H9 (cell line): Measurements from ENCODE around the gene MYO7B. TPM values are rescaled to one million over a fixed set of nuclear protein-coding genes. Genes with fewer than 3 reads are reported as not detected.

Experiments
- DNase-seq: peaks from one replicate; pipeline ENCODE4 v3.0.0-alpha.2; 2017
- H2AFZ ChIP-seq: one replicate; pipeline ENCODE4 v1.6.1; 2013; ENCODE audit warnings: mild to moderate bottlenecking, low read length, control low read depth, moderate library complexity
- H2AK5ac ChIP-seq: 2 replicates; pipeline ENCODE4 v1.6.1; 2013; ENCODE audit warnings: low read length, control low read depth, mixed read lengths; ENCODE audit not compliant: insufficient read length
- H2BK120ac ChIP-seq: one replicate; pipeline ENCODE4 v1.6.1; 2013; ENCODE audit warnings: low read depth, mild to moderate bottlenecking, low read length, control low read depth, inconsistent platforms; ENCODE audit not compliant: poor library complexity, severe bottlenecking
- H2BK12ac ChIP-seq: 2 replicates; pipeline ENCODE4 v1.6.1; 2013; ENCODE audit warnings: low read length, control low read depth, mixed read lengths, low read depth; ENCODE audit not compliant: insufficient read length
- H2BK15ac ChIP-seq: 2 replicates; pipeline ENCODE4 v1.6.1; 2013; ENCODE audit warnings: low read depth, low read length, control low read depth
- H2BK20ac ChIP-seq: one replicate; pipeline ENCODE4 v1.6.1; 2013; ENCODE audit warnings: low read depth, mild to moderate bottlenecking, low read length, control low read depth, inconsistent platforms; ENCODE audit not compliant: poor library complexity, severe bottlenecking
- H2BK5ac ChIP-seq: 2 replicates; pipeline ENCODE4 v1.6.1; 2013; ENCODE audit warnings: low read length, control low read depth, mixed read lengths; ENCODE audit not compliant: insufficient read length
- H3K14ac ChIP-seq: 2 replicates; pipeline ENCODE4 v1.6.1; 2013; ENCODE audit warnings: low read length, control low read depth; ENCODE audit not compliant: insufficient read depth
- H3K18ac ChIP-seq: 2 replicates; pipeline ENCODE4 v1.6.1; 2013; ENCODE audit warnings: low read depth, mild to moderate bottlenecking, mixed read lengths, low read length, control low read depth; ENCODE audit not compliant: insufficient read length
- H3K23ac ChIP-seq: 2 replicates; pipeline ENCODE4 v1.6.1; 2013; ENCODE audit warnings: low read length, control low read depth, mixed read lengths, low read depth; ENCODE audit not compliant: insufficient read length
- H3K23me2 ChIP-seq: 2 replicates; pipeline ENCODE4 v1.6.1; 2013; ENCODE audit warnings: low read depth, mild to moderate bottlenecking, mixed read lengths, low read length, control low read depth; ENCODE audit not compliant: insufficient read length, poor library complexity, severe bottlenecking
- H3K27ac ChIP-seq: 2 replicates; pipeline ENCODE4 v1.5.1; 2013; ENCODE audit warnings: low read length, control low read depth, mixed read lengths, low read depth; ENCODE audit not compliant: insufficient read length
- H3K27me3 ChIP-seq: 2 replicates; pipeline ENCODE4 v1.6.1; 2013; ENCODE audit warnings: low read length, control low read depth, inconsistent platforms; ENCODE audit not compliant: insufficient read depth
- H3K4ac ChIP-seq: 2 replicates; pipeline ENCODE4 v1.6.1; 2013; ENCODE audit warnings: low read depth, mild to moderate bottlenecking, control low read depth, inconsistent platforms, low read length, moderate library complexity
- H3K4me1 ChIP-seq: 2 replicates; pipeline ENCODE4 v1.6.1; 2013; ENCODE audit warnings: low read length, control low read depth, inconsistent platforms; ENCODE audit not compliant: insufficient read depth
- H3K4me2 ChIP-seq: 2 replicates; pipeline ENCODE4 v1.6.1; 2013; ENCODE audit warnings: low read length, control low read depth, mixed read lengths; ENCODE audit not compliant: insufficient read length, insufficient read depth
- H3K56ac ChIP-seq: 2 replicates; pipeline ENCODE4 v1.6.1; 2013; ENCODE audit warnings: low read depth, mild to moderate bottlenecking, mixed read lengths, low read length, control low read depth; ENCODE audit not compliant: insufficient read length
- H3K79me1 ChIP-seq: 2 replicates; pipeline ENCODE4 v1.6.1; 2013; ENCODE audit warnings: low read depth, mild to moderate bottlenecking, moderate library complexity, low read length, control low read depth, inconsistent platforms; ENCODE audit not compliant: insufficient read depth, poor library complexity, severe bottlenecking
- H3K79me2 ChIP-seq: 2 replicates; pipeline ENCODE4 v1.6.1; 2013; ENCODE audit warnings: low read length, control low read depth, inconsistent platforms; ENCODE audit not compliant: insufficient read depth
- H3K9ac ChIP-seq: 2 replicates; pipeline ENCODE4 v1.6.1; 2013; ENCODE audit warnings: low read length, control low read depth, mixed read lengths; ENCODE audit not compliant: insufficient read length; ENCODE audit errors: extremely low read depth
- H3K9me3 ChIP-seq: one replicate; pipeline ENCODE4 v1.6.1; 2013; ENCODE audit warnings: low read depth, low read length, inconsistent platforms; ENCODE audit not compliant: control insufficient read depth
- H3T11ph ChIP-seq: one replicate; pipeline ENCODE4 v1.6.1; 2013; ENCODE audit warnings: mild to moderate bottlenecking, low read length, control low read depth, inconsistent platforms
- H4K20me1 ChIP-seq: one replicate; pipeline ENCODE4 v1.6.1; 2013; ENCODE audit not compliant: control insufficient read depth, insufficient read length, insufficient read depth
- H4K5ac ChIP-seq: 2 replicates; pipeline ENCODE4 v1.6.1; 2013; ENCODE audit warnings: low read depth, mild to moderate bottlenecking, mixed read lengths, low read length, control low read depth; ENCODE audit not compliant: insufficient read length
- H4K8ac ChIP-seq: replicated peaks from 2 replicates; pipeline ENCODE4 v1.6.1; 2013; ENCODE audit warnings: low read length, control low read depth, mixed read lengths, low read depth; ENCODE audit not compliant: insufficient read length
- H4K91ac ChIP-seq: 2 replicates; pipeline ENCODE4 v1.6.1; 2013; ENCODE audit warnings: low read depth, mild to moderate bottlenecking, moderate library complexity, mixed read lengths, low read length, control low read depth; ENCODE audit not compliant: insufficient read length
- H3K27ac Mint-ChIP-seq, 3 experiments: 2 replicates in 2 of 3; 3 replicates in 1 of 3; pipeline ENCODE4 v1.8.0; 2020 to 2021; ENCODE audit warnings: mixed read lengths in 3 of 3, mild to moderate bottlenecking in 1 of 3, moderate library complexity in 1 of 3
- H3K27me3 Mint-ChIP-seq: 2 replicates; pipeline ENCODE4 v1.8.0; 2021; ENCODE audit warnings: low read depth, mild to moderate bottlenecking, moderate library complexity, mixed read lengths
- H3K36me3 Mint-ChIP-seq, 3 experiments: 2 replicates in 2 of 3; 3 replicates in 1 of 3; pipeline ENCODE4 v1.8.0; 2020 to 2021; ENCODE audit warnings: low read depth in 3 of 3, mixed read lengths in 3 of 3; ENCODE audit not compliant: insufficient read depth in 1 of 3
- H3K4me1 Mint-ChIP-seq, 2 experiments: 2 replicates each; pipeline ENCODE4 v1.8.0; 2020; ENCODE audit warnings: mixed read lengths in 2 of 2
- H3K4me3 Mint-ChIP-seq, 2 experiments: 2 replicates in 1 of 2; 3 replicates in 1 of 2; pipeline ENCODE4 v1.8.0; 2020 to 2021; ENCODE audit warnings: mild to moderate bottlenecking in 2 of 2, mixed read lengths in 2 of 2, moderate library complexity in 1 of 2
- H3K9me3 Mint-ChIP-seq, 2 experiments: 2 replicates in 1 of 2; 3 replicates in 1 of 2; pipeline ENCODE4 v1.8.0; 2020; ENCODE audit warnings: mild to moderate bottlenecking in 2 of 2, mixed read lengths in 2 of 2, moderate library complexity in 1 of 2
- total RNA-seq: library from RNA; stranded (reverse); gene quantifications from 2 replicates; pipeline ENCODE4 v1.2.1, GENCODE V29; 2021
- TF ChIP-seq, protein P1 (sequence below): fragments of 200-600 bp; sonication (generic); conservative IDR thresholded peaks from 3 replicates; pipeline ENCODE4 v1.8.0; 2021; ENCODE audit warnings: antibody characterized with exemption, mild to moderate bottlenecking

The MYO7B gene
- total RNA-seq, 1 experiment from 2014 or later = not detected

DNA sequence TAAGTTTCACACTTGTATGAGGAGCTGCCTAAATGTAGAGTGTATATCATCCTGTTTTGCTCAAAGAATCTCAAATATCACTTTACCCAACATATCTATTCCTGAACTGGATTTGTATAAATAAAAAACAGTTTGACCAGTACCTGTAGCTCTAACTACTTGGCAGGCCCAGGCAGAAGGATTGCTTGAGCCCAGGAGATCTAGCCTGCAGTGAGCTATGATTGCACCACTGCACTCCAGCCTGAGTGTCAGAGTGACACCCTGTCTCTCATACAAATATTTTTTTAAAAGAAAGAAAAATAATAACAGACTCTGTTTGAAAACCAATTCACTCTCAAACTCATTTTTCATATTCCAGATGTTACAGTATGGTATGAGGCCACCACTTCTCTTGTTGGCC is 147.6 kb downstream of the MYO7B start:
- Histone ChIP-seq H3K9me3 (no peaks in the 10 kb centered on the region), H3K4me2 (no peak overlapping the region), H3K4me1 (no peaks in the 10 kb centered on the region; the same call in 1 of the 2 replicates), H3K56ac (no peak overlapping the region), H4K91ac (no peak overlapping the region), H4K20me1 (no peaks in the 10 kb centered on the region), H2AFZ (no peak overlapping the region), H3K23ac (no peak overlapping the region), H3K4ac (no peak overlapping the region), H3K79me2 (no peaks in the 10 kb centered on the region), H3K23me2 (no peaks in the 10 kb centered on the region), H3K27ac (no peak overlapping the region), H2BK5ac (no peak overlapping the region), H3K27me3 (no peaks in the 10 kb centered on the region), H3K9ac (no peak overlapping the region), H4K8ac (no peak overlapping the region), H3K14ac (no peak overlapping the region), H4K5ac (no peak overlapping the region), H2BK120ac (no peak overlapping the region), H3K79me1 (no peaks in the 10 kb centered on the region), H2BK20ac (no peak overlapping the region), H2BK12ac (no peak overlapping the region), H2BK15ac (no peak overlapping the region), H3K18ac (no peak overlapping the region), H2AK5ac (no peak overlapping the region), H3T11ph (no peak overlapping the region)
- Mint-ChIP-seq H3K27me3 (peaks cover 23% of the 10 kb centered on the region), H3K36me3 (no peaks in the 10 kb centered on the region), H3K4me1 (peaks cover 6 to 13% of the 10 kb centered on the region in 2 experiments), H3K4me3 (no peak overlapping the region), H3K9me3 (peaks cover 2 to 3% of the 10 kb centered on the region in 2 experiments; a peak in 4 of 5 replicates), H3K27ac (no peak overlapping the region)
- DNase-seq = no peak
- TF ChIP-seq, protein P1, sequence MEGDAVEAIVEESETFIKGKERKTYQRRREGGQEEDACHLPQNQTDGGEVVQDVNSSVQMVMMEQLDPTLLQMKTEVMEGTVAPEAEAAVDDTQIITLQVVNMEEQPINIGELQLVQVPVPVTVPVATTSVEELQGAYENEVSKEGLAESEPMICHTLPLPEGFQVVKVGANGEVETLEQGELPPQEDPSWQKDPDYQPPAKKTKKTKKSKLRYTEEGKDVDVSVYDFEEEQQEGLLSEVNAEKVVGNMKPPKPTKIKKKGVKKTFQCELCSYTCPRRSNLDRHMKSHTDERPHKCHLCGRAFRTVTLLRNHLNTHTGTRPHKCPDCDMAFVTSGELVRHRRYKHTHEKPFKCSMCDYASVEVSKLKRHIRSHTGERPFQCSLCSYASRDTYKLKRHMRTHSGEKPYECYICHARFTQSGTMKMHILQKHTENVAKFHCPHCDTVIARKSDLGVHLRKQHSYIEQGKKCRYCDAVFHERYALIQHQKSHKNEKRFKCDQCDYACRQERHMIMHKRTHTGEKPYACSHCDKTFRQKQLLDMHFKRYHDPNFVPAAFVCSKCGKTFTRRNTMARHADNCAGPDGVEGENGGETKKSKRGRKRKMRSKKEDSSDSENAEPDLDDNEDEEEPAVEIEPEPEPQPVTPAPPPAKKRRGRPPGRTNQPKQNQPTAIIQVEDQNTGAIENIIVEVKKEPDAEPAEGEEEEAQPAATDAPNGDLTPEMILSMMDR = no peak
